HepG2 (cell line): ENCODE measurements around the gene UNC5B. TPM values are rescaled to one million over a fixed set of nuclear protein-coding genes. Genes with fewer than 3 reads are reported as not detected.

Source experiments
- GFI1 ChIP-seq: sonication (generic); formaldehyde crosslinking; IDR thresholded peaks from 2 replicates; pipeline ENCODE4 v1.5.0; 2020; ENCODE audit warnings: missing genetic modification reagents, mild to moderate bottlenecking, borderline replicate concordance
- JARID2 ChIP-seq: sonication (generic); formaldehyde crosslinking; IDR thresholded peaks from 2 replicates; pipeline ENCODE4 v1.8.1; 2023; ENCODE audit warnings: missing genetic modification reagents, inconsistent platforms; ENCODE audit not compliant: insufficient replicate concordance
- KDM3A ChIP-seq: IDR thresholded peaks from 2 replicates; pipeline ENCODE4 v1.6.1; 2018; ENCODE audit warnings: low read depth, missing compliant biosample characterization
- MAFK ChIP-seq, 2 experiments: IDR thresholded peaks in 1 of 2; conservative IDR thresholded peaks in 1 of 2; 2 replicates each; pipeline ENCODE4 v1.6.1; 2011; ENCODE audit warnings: improper control_type of control experiment in 2 of 2, low read length in 2 of 2
- NFATC3 ChIP-seq: sonication (generic); formaldehyde crosslinking; IDR thresholded peaks from 2 replicates; pipeline ENCODE4 v1.5.1; 2020; ENCODE audit warnings: mild to moderate bottlenecking, missing genetic modification reagents
- NFE2L2 ChIP-seq: fragments of 150-350 bp; IDR thresholded peaks from 2 replicates; pipeline ENCODE4 v1.6.1; 2014; ENCODE audit warnings: low read length
- PCBP1 ChIP-seq: fragments of 200-400 bp; formaldehyde crosslinking; IDR thresholded peaks from 2 replicates; pipeline ENCODE4 v1.6.1; 2017; ENCODE audit warnings: mild to moderate bottlenecking, low read depth, low read length, borderline replicate concordance
- POGZ ChIP-seq: sonication (generic); formaldehyde crosslinking; IDR thresholded peaks from 2 replicates; pipeline ENCODE4 v1.4.0; 2020; ENCODE audit warnings: mild to moderate bottlenecking, missing genetic modification reagents
- SALL2 ChIP-seq: sonication (generic); formaldehyde crosslinking; IDR thresholded peaks from 2 replicates; pipeline ENCODE4 v1.8.1; 2023; ENCODE audit warnings: mild to moderate bottlenecking, missing genetic modification reagents, inconsistent platforms
- ZNF547 ChIP-seq: sonication (generic); formaldehyde crosslinking; IDR thresholded peaks from 2 replicates; pipeline ENCODE4 v1.5.1; 2020; ENCODE audit warnings: mild to moderate bottlenecking, missing genetic modification reagents
- polyA plus RNA-seq, 8 experiments: library from polyadenylated mRNA; depleted of rRNA in 3 of 8; stranded (reverse) in 7 of 8; unstranded in 1 of 8; fragments of >200 nt; fragmentation: Illumina TruSeq in 4 of 8; extraction: Trizol in 4 of 8; gene quantifications; 2 replicates each; pipeline versions ENCODE4 v1.2.1 to v1.2.3, GENCODE V29; 2011 to 2016; ENCODE audit warnings: low read depth in 4 of 8, missing spikeins in 1 of 8, mixed read lengths in 1 of 8; ENCODE audit not compliant: insufficient read depth in 1 of 8
- total RNA-seq, 5 experiments: library from RNA; depleted of rRNA; stranded (reverse); fragments of >200 nt; fragmentation: Illumina TruSeq; extraction: Trizol; gene quantifications; 2 replicates each; pipeline ENCODE4 v1.2.3, GENCODE V29; 2016; ENCODE audit warnings: low read depth in 1 of 5
- TF ChIP-seq, protein P1 (sequence below), 2 experiments: IDR thresholded peaks; 2 replicates each; pipeline ENCODE4 v1.6.1; 2011 to 2012; ENCODE audit warnings: low read length in 2 of 2, borderline replicate concordance in 1 of 2, low read depth in 1 of 2, mild to moderate bottlenecking in 1 of 2, moderate library complexity in 1 of 2
- TF ChIP-seq, protein P2 (sequence below), 2 experiments: sonication (generic) in 1 of 2; formaldehyde crosslinking in 1 of 2; IDR thresholded peaks; 2 replicates each; pipeline versions ENCODE4 v1.4.0 to v1.6.1; 2016 to 2020; ENCODE audit warnings: borderline replicate concordance in 1 of 2, low read depth in 1 of 2, mild to moderate bottlenecking in 1 of 2, missing genetic modification reagents in 1 of 2
- TF ChIP-seq, protein P3 (sequence below): sonication (generic); formaldehyde crosslinking; IDR thresholded peaks from 2 replicates; pipeline ENCODE4 v1.9.0; 2021; ENCODE audit warnings: missing genetic modification reagents, mild to moderate bottlenecking, borderline replicate concordance
- TF ChIP-seq, protein P4 (sequence below): sonication (generic); IDR thresholded peaks from 2 replicates; pipeline ENCODE4 v1.6.1; 2016; ENCODE audit warnings: low read depth, borderline replicate concordance
- TF ChIP-seq, protein P5 (sequence below): sonication (generic); formaldehyde crosslinking; IDR thresholded peaks from 2 replicates; pipeline ENCODE4 v1.9.0; 2022; ENCODE audit warnings: low read depth, missing genetic modification reagents

Gene UNC5B
- total and polyA plus RNA-seq, 2 of the 13 experiments (the other 11 are each of a cell fraction or from before 2014, with no cell fraction given) = 0.07 TPM

DNA sequence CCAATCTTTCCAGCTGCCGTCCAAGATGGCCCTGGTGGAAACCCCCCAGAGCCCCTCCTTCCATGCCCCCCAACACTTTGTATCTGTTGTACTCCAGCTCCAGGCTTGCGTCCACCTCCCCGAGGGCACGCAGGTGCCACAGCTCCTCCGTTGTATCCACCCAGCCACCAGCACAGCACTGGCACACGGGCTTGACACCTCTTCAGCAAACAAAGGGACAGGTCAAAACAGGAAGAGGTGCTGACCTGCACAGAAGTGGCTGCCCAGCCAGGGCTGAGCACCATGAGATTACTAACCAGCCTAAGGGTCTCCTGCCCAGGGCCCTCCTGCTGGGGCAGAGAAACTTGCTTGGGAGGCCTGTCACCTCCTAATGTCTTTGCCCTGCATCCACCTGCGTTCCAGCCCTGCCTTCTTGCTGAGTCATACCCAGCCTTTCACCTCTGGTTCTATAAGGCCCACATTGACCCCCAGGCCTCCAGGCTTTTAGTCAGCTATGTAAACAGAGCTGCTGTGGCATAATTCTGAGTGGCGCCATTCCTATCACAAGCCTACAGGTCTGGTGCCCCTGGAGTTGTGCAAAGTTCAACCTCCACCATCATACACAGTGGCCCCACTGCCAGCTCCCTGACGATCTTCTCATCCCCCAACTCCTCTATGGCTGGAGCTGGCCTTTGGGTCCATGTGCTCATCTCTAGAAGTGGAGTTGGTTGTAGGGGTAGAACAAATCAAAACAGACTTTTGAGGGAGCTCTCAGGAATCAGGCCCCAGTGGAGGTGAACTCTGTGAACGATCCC, 127.6 kb downstream of the UNC5B start (continued):
- TF ChIP-seq, protein P1, sequence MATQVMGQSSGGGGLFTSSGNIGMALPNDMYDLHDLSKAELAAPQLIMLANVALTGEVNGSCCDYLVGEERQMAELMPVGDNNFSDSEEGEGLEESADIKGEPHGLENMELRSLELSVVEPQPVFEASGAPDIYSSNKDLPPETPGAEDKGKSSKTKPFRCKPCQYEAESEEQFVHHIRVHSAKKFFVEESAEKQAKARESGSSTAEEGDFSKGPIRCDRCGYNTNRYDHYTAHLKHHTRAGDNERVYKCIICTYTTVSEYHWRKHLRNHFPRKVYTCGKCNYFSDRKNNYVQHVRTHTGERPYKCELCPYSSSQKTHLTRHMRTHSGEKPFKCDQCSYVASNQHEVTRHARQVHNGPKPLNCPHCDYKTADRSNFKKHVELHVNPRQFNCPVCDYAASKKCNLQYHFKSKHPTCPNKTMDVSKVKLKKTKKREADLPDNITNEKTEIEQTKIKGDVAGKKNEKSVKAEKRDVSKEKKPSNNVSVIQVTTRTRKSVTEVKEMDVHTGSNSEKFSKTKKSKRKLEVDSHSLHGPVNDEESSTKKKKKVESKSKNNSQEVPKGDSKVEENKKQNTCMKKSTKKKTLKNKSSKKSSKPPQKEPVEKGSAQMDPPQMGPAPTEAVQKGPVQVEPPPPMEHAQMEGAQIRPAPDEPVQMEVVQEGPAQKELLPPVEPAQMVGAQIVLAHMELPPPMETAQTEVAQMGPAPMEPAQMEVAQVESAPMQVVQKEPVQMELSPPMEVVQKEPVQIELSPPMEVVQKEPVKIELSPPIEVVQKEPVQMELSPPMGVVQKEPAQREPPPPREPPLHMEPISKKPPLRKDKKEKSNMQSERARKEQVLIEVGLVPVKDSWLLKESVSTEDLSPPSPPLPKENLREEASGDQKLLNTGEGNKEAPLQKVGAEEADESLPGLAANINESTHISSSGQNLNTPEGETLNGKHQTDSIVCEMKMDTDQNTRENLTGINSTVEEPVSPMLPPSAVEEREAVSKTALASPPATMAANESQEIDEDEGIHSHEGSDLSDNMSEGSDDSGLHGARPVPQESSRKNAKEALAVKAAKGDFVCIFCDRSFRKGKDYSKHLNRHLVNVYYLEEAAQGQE (IDR thresholded peaks at IDR 0.05; ENCODE audit: borderline replicate concordance in 1 of 2, low read depth in 1 of 2, low read length in 2 of 2) = peak in 1 of 2 experiments; percentile 64; a peak in 1 of 4 replicates
- TF ChIP-seq MAFK (conservative IDR thresholded peaks at IDR 0.05 in 1 of 2, IDR thresholded peaks at IDR 0.05 in 1 of 2; ENCODE audit: low read length in 2 of 2) = peak; percentile 91 to 98
- TF ChIP-seq ZNF547 = no peak
- TF ChIP-seq POGZ (CRISPR knock-in tag) = peak; percentile 72; the same call in 1 of the 2 replicates
- TF ChIP-seq, protein P2, sequence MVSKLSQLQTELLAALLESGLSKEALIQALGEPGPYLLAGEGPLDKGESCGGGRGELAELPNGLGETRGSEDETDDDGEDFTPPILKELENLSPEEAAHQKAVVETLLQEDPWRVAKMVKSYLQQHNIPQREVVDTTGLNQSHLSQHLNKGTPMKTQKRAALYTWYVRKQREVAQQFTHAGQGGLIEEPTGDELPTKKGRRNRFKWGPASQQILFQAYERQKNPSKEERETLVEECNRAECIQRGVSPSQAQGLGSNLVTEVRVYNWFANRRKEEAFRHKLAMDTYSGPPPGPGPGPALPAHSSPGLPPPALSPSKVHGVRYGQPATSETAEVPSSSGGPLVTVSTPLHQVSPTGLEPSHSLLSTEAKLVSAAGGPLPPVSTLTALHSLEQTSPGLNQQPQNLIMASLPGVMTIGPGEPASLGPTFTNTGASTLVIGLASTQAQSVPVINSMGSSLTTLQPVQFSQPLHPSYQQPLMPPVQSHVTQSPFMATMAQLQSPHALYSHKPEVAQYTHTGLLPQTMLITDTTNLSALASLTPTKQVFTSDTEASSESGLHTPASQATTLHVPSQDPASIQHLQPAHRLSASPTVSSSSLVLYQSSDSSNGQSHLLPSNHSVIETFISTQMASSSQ (IDR thresholded peaks at IDR 0.05; ENCODE audit: low read depth) = peak; percentile 72
- TF ChIP-seq, protein P2 (CRISPR knock-in tag; IDR thresholded peaks at IDR 0.05; ENCODE audit: borderline replicate concordance) = peak; percentile 85; the same call in 1 of the 2 replicates
- TF ChIP-seq JARID2 (CRISPR knock-in tag) = no peak
- TF ChIP-seq GFI1 (CRISPR knock-in tag) = peak; percentile 79
- TF ChIP-seq KDM3A (CRISPR knock-in tag) = peak; percentile 61; the same call in 1 of the 2 replicates
- TF ChIP-seq SALL2 (CRISPR knock-in tag) = peak; percentile 67; the same call in 1 of the 2 replicates
- no peak for TF ChIP-seq PCBP1
- TF ChIP-seq, protein P3, sequence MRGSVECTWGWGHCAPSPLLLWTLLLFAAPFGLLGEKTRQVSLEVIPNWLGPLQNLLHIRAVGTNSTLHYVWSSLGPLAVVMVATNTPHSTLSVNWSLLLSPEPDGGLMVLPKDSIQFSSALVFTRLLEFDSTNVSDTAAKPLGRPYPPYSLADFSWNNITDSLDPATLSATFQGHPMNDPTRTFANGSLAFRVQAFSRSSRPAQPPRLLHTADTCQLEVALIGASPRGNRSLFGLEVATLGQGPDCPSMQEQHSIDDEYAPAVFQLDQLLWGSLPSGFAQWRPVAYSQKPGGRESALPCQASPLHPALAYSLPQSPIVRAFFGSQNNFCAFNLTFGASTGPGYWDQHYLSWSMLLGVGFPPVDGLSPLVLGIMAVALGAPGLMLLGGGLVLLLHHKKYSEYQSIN (CRISPR knock-in tag) = no peak
- TF ChIP-seq NFE2L2 = peak; percentile 99
- no peak for TF ChIP-seq NFATC3 (CRISPR knock-in tag)
- TF ChIP-seq, protein P4, sequence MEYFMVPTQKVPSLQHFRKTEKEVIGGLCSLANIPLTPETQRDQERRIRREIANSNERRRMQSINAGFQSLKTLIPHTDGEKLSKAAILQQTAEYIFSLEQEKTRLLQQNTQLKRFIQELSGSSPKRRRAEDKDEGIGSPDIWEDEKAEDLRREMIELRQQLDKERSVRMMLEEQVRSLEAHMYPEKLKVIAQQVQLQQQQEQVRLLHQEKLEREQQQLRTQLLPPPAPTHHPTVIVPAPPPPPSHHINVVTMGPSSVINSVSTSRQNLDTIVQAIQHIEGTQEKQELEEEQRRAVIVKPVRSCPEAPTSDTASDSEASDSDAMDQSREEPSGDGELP = peak; percentile 87; the same call in 1 of the 2 replicates
- TF ChIP-seq, protein P5, sequence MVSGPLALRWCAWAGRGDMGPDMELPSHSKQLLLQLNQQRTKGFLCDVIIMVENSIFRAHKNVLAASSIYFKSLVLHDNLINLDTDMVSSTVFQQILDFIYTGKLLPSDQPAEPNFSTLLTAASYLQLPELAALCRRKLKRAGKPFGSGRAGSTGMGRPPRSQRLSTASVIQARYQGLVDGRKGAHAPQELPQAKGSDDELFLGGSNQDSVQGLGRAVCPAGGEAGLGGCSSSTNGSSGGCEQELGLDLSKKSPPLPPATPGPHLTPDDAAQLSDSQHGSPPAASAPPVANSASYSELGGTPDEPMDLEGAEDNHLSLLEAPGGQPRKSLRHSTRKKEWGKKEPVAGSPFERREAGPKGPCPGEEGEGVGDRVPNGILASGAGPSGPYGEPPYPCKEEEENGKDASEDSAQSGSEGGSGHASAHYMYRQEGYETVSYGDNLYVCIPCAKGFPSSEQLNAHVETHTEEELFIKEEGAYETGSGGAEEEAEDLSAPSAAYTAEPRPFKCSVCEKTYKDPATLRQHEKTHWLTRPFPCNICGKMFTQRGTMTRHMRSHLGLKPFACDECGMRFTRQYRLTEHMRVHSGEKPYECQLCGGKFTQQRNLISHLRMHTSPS (CRISPR knock-in tag) = peak; percentile 98
